NT2/D1 (cell line): ENCODE data around the gene PHPT1.

Experiments
- SUZ12 ChIP-seq: IDR thresholded peaks from 2 replicates; pipeline ENCODE4 v1.6.1; 2011; ENCODE audit not compliant: insufficient read length, insufficient read depth; ENCODE audit errors: extremely low read depth
- YY1 ChIP-seq: IDR thresholded peaks from 2 replicates; pipeline ENCODE4 v1.6.1; 2011; ENCODE audit not compliant: insufficient read length, insufficient read depth
- ZNF274 ChIP-seq: IDR thresholded peaks from 2 replicates; pipeline ENCODE4 v1.6.1; 2011; ENCODE audit warnings: mild to moderate bottlenecking, low read depth, low read length

DNA sequence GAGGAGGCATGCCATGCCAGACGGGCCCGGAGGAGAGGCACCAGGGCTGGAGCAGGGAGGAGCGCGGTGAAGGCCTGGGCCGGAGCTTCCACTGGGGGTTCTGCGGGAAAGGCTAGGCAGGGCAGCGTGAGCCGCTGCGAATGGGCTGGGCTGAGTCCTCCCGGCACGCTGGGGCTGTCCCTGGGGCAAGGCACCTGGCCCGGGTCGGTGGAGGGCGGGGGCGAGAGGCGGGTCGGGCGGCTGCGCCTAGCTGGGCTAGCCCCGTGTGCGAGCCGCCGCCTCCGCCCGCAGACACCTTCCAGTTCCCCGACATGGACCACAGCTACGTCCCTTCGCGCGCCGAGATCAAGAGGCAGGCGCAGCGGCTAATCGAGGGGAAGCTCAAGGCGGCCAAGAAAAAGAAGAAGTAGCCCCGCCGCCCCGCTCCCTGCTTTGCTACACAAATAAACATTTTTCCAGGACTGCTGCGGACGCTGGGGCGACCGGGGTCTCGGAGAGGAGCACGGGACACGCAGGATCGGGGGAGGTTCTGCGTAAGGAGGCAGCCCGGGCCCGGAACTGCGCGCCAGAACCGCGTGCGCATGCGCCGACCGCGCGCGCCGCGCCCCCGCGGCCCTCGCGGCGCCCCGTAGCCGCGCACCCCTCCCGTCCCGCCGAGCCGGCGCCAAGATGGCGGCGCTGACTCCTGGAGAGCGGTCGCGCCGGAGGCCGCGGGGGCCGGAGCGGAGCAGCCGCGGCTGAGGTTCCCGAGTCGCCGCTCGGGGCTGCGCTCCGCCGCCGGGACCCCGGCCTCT is 41.7 kb upstream of the PHPT1 start, which contains the start of gene RABL6:
- TF ChIP-seq YY1, result peak; percentile 81
- no peak for TF ChIP-seq ZNF274
- TF ChIP-seq SUZ12, result no peak
